ENCODE results near the gene TMEM238L. TPM values are rescaled to one million over a fixed set of nuclear protein-coding genes. Genes with fewer than 3 reads are reported as not detected.

The TMEM238L gene
- total RNA-seq, 1 donor from 2014 or later, result not detected

DNA sequence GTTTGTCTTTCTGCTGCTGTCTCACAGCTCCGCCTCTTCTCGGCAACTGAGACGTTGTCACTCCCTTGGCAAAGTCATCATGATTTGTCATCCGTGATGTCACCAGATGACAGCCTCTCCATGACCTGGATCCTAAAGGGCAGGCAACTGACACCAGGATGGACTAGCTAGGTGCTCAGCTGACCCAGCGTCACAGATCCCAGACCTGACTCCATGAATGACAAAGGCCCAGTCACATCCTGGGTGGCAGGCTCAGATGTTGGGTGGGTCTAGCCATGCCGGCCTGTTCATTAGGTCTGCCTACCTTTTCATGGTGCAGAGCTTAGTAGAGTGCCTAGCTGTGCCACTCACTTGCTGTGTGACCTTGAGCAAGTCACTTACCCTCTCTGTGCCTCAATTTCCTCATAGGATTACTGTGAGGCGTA lies 3.8 kb upstream of the TMEM238L start:
- intact Hi-C loops (cut with DNase I), result no loop called here
- ATAC-seq (ENCODE audit: poor library complexity), result no peak
- DNase-seq, result no peak

DNA sequence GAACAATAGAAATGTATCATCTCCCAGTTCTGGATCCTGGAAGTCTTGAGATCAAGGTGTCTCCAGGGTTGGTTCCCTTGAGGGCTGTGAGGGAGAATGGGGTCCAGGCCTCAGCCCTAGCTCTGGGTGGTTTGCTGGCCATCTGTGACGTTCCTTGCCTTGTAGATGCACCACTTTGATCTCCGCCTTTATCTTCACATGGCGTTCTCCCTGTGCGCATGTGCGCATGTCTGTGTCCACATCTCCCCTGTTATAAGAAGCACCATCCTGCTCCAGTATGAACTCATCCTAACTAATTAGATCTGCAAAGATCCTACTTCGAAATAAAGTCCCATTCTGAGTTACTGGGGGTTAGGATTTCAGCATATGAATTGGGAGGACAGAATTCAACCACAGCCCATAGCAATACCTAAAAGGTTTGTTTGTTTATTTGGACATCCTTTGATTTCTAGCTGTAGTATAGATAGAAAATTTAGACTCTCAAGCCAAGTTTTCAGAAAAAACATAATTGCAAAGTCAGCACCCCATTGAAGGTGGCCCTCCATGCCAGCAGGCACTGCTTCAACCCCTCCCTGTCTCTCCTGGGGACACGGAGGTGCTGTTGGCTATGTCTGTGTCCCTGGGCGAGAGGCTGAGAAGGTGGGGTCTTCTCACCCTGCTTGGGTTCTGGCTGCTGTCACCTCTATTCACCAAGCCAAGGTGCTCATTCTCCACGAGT lies 2.8 kb upstream of the TMEM238L start:
- no peak for DNase-seq
- no peak for ATAC-seq (ENCODE audit: poor library complexity)
- intact Hi-C loops (cut with DNase I), result no loop called here

DNA sequence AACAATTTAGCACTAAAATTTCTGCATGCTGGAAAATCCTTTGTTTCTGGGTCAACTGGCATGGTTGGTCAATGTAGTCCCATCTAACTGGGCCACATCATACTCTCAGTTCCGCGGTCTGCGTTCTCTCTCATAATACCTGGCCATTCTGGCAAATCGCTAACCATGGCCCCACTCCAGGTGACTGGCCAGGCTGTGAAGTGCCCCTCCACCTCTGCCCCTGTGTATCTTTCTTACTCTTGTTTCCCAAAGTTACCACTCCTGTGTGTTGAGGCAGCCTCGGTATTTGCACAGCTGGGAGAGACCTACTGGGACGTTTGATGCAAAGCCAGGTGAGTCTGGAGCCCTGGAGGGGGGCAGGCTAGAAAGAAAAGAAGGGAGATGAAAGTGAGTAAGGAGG lies 2.0 kb upstream of the TMEM238L start:
- intact Hi-C loops (cut with DNase I), result no loop called here
- ATAC-seq (ENCODE audit: poor library complexity) (no peak), DNase-seq (no peak)

DNA sequence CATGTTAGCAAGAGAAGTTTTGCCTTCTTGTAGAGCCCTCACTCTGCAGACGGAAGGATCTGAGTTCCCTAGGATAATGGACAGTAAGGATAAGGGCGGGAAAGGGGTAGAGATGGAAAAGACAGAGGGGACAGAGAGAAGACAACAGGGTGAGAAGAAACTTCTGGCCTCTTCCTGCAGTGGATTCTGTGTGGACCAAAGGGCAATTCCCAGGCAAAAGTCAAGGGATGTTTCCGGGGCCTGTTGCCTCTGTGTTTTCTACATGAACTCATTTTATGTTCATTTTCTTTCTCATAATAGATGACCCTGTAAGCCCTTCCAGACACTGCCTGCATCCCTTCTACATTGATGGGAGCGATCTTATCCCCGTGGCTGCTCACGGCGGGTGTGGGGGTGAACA lies 647 bp upstream of the TMEM238L start:
- intact Hi-C loops (cut with DNase I), result no loop called here

GRCh38 chr17:10803350-10803749 lies 549 bp downstream of the TMEM238L start:
- ATAC-seq (ENCODE audit: poor library complexity) (no peak), DNase-seq (no peak)
- intact Hi-C loops (cut with DNase I), result no loop called here

More for the DNA sequence above, 647 bp upstream of the TMEM238L start:
- DNase-seq, result no peak
- no peak for ATAC-seq (ENCODE audit: poor library complexity)

DNA sequence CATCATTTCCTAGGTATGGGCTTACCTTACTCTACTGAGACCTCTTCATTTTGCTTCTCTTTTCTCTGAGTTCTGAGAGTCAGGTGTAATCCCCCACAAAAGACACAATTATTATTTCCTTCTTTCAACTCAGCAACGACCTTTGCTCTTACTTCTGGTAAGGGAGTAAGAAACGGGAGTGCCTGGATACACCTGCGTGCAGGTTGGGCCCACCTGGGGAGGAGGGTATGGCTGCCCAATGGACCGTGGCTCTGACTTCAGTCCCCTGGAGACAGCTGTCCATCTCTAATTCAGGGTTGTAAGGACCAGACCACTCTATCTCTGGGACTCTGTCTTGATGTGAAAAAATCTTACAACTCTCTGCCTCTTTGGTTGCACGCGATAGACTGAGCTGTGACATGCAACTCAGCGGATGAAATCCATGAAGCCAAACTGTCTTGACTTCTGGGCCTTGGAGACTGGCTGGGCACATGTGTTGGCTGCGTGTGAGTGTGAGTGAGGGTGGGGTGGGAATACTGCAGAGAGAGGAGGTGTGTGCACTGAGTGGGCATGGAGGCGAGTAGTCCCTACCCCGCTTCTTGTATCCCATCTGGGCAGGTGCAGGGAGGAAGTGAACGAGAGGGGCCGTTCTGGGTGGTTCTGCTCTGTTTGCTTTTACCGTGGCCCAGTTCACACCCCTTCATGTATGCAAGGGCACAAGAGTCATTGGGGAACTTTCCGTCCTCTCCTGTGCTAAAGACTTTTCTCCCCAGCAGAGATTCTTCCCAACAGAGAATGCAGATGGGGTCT lies 1.2 kb downstream of the TMEM238L start:
- no peak for ATAC-seq (ENCODE audit: poor library complexity)

GRCh38 chr17:10799407-10799806 lies 4.5 kb downstream of the TMEM238L start:
- ATAC-seq (ENCODE audit: poor library complexity) (no peak), DNase-seq (no peak)
- intact Hi-C loops (cut with DNase I), result no loop called here

More for the DNA sequence above, 1.2 kb downstream of the TMEM238L start:
- intact Hi-C loops (cut with DNase I), result no loop called here
- no peak for DNase-seq

DNA sequence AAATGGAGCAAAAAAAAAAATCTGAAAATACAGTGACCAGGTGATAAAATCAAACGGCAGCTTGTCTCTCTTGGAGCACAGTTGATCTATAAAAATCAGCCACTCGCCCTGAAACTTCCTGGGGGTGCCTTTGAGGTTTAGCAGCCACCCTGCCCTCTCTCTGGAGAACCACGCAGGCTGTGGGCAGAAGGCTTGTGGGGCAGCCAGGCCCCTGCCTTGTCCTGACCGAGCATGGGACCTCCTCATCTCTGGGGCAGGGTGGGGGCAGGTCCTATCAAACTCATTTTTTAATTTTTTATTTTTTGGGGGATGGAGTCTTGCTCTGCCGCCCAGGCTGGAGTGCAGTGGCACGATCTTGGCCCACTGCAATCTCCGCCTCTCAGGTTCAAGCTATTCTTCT lies 5.0 kb downstream of the TMEM238L start:
- ATAC-seq (ENCODE audit: poor library complexity) (no peak), DNase-seq (no peak)
- intact Hi-C loops (cut with DNase I), result no loop called here

DNA sequence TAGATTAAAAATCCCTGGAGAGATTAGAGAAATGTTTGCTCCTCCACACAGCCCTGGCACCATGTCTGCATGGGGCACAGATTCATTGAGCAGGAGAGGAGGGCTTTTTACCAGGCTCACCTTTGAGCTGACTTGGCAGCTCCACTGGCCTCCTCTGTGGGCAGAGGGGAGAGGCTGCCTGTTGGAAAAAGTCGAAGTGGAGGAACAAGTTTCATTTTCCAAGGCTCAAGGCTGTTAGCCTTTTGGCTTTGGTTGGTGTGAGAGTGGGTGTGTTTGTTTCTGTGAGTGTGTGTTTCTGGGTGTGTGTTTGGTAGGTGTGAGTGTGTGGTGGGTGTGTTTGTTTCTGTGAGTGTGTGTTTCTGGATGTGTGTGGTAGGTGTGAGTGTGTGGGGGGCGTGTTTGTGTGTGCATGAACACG lies 5.6 kb downstream of the TMEM238L start:
- ATAC-seq (ENCODE audit: poor library complexity), result peak; percentile 75
- intact Hi-C loops (cut with DNase I), result no loop called here

GRCh38 chr17:10797476-10798328 lies 6.2 kb downstream of the TMEM238L start:
- ATAC-seq (ENCODE audit: poor library complexity) (peak; percentile 30), DNase-seq (no peak)
- intact Hi-C loops (cut with DNase I), result no loop called here

More for the DNA sequence above, 5.6 kb downstream of the TMEM238L start:
- no peak for DNase-seq

DNA sequence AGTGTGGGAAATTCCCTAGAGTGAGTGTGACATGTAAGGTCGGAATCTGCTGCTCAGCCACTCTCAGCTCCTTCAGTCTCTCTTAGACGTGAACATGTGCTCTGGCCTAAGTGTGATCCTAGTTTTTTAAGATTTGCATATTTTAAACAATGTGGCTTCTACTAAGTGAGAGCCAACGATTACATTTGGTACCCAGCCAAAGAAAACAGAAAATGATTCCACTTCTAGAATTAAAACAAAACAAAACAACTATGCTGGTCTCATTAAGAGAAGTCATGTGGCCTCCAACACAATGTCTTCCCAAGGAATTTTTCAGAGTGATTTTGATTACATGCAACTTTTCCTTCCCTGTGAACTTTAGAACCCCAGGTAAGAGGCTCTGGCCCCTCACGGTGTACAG lies 10.1 kb downstream of the TMEM238L start:
- intact Hi-C loops (cut with DNase I), result no loop called here
- DNase-seq, result no peak
- no peak for ATAC-seq (ENCODE audit: poor library complexity)

- DNase-seq, result no peak
- intact Hi-C loops (cut with DNase I), result no loop called here
- no peak for ATAC-seq (ENCODE audit: poor library complexity)
Measured at GRCh38 chr17:10793256-10793655, 10.6 kb downstream of the TMEM238L start.

DNA sequence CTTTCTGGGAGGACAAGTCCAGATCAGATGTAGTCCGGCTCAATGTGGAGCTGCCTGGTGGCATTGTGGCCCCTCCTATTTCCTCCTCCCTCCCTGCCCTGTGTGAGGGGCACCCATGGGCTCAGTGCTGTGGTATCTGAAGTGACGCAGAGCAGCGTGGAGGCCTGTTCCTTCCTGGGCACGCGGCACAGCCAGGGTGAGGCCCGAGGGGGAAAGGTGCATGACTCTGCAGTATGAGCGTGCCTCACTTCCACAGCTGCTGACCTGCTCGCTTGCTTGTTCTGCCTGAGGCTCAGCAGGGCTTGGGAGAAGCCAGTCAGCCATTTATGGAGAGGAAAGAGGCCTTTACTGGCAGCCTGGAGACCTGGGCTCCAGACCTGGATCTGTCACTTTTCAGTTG lies 11.7 kb downstream of the TMEM238L start:
- ATAC-seq (ENCODE audit: poor library complexity), result no peak

DNA sequence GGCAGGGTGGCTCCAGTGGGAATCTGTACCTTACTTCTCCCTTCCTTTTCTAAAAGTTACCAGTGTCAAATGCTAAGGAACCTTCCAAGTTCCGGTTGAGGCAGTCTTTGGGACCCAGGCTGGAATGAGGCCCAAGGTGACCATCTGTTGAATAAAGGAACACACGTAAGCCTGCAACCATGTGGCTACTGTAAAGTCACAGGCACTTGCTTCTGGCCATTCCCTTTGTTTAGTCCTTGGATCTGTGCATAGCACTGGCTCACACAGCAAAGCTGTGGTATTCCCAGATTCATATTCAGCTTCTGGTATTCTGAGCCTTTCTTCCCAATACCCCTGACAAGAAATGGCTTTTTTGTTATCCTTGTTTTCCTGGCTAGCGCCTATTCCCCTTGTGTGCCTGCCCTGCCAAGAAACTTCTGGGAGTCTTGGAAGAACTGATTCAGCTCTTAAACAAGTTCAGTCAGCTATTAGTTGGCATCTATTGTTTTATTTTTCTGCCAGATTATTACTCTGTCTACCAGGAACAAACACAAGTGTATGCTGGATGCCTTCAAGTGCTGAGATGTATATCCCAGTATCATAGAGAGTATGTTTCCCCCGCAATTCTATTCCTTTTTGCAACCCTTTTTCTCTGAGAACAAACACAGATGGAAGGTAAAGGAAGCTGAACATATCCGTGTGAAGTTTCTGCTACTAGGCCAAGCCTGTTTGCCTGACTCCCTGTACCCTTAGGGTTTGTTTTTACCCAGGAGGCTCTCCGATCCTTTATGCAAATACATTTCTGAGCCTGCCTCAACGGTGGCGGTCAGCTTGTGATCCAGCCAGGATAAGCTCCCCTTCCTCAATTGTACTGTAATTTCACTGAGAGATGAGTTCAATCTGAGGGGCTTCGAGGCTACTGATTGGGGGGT lies 13.2 kb downstream of the TMEM238L start:
- ATAC-seq (ENCODE audit: poor library complexity) (peak; percentile 41), DNase-seq (no peak)
- intact Hi-C loops (cut with DNase I), result no loop called here

More for the DNA sequence above, 11.7 kb downstream of the TMEM238L start:
- intact Hi-C loops (cut with DNase I), result no loop called here
- DNase-seq, result no peak

GRCh38 chr17:10789694-10790271 lies 14.1 kb downstream of the TMEM238L start:
- no peak for ATAC-seq (ENCODE audit: poor library complexity)
- intact Hi-C loops (cut with DNase I), result no loop called here
- no peak for DNase-seq

GRCh38 chr17:10787306-10788045 lies 16.4 kb downstream of the TMEM238L start:
- ATAC-seq (ENCODE audit: poor library complexity) (no peak), DNase-seq (no peak)
- intact Hi-C loops (cut with DNase I), result no loop called here

GRCh38 chr17:10785295-10785694 lies 18.6 kb downstream of the TMEM238L start:
- no peak for DNase-seq
- ATAC-seq (ENCODE audit: poor library complexity), result no peak
- intact Hi-C loops (cut with DNase I), result no loop called here

Measured in Right ventricle myocardium superior (tissue), 1 donor.